Measurements from ENCODE around the gene AK5.

Gene AK5

GRCh38 chr1:77557053-77557452, 275.2 kb downstream of the AK5 start:
- H3K4me1 ChIP-seq (ENCODE audit: control insufficient read depth in 1 of 2, insufficient read depth in 1 of 2, low read depth in 1 of 2, low read length in 1 of 2), result peaks cover 11 to 17% of the 10 kb centered on the region in 2 experiments
- no peaks in the 10 kb centered on the region for H3K36me3 ChIP-seq
- H3K4me3 ChIP-seq (ENCODE audit: low read depth in 1 of 2, low read length in 1 of 2), result no peak overlapping the region

GRCh38 chr1:77558591-77559164, 276.9 kb downstream of the AK5 start:
- no peak overlapping the region for H3K27ac ChIP-seq
- TF ChIP-seq CTCF (IDR thresholded peaks at IDR 0.05), result no peak
- no peak overlapping the region for H3K4me3 ChIP-seq (ENCODE audit: low read depth in 1 of 2, low read length in 1 of 2)
- H3K27me3 ChIP-seq, result no peaks in the 10 kb centered on the region
- no peaks in the 10 kb centered on the region for H3K36me3 ChIP-seq
- peaks cover 11 to 17% of the 10 kb centered on the region in 2 experiments for H3K4me1 ChIP-seq (ENCODE audit: control insufficient read depth in 1 of 2, insufficient read depth in 1 of 2, low read depth in 1 of 2, low read length in 1 of 2)
- no peaks in the 10 kb centered on the region for H3K9me3 ChIP-seq

More at GRCh38 chr1:77557053-77557452, 275.2 kb downstream of the AK5 start:
- TF ChIP-seq CTCF (IDR thresholded peaks at IDR 0.05), result no peak
- no peak overlapping the region for H3K27ac ChIP-seq
- H3K9me3 ChIP-seq, result no peaks in the 10 kb centered on the region
- H3K27me3 ChIP-seq, result no peaks in the 10 kb centered on the region

DNA sequence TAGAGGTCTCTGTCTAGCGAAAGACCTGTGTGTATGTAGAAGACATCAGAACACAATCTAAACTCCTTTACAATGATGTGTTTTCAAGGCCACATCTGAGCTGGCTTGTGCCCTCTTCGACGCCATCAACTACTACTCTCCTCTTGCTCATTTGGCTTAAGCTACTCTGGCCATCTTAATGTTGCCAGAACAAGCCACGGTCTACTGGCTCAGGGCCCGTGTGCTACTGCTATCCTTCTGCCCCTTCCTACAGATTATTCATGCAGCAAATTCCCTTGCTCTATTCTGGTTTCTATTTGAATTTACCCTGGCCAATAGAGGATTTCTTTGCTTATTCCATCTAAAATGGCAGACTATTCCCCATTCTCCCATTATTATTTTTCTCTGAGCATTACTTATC, 278.9 kb downstream of the AK5 start:
- no peak overlapping the region for H3K4me3 ChIP-seq (ENCODE audit: low read depth in 1 of 2, low read length in 1 of 2)
- H3K36me3 ChIP-seq, result peaks cover 16% of the 10 kb centered on the region
- peaks cover 8 to 10% of the 10 kb centered on the region in 2 experiments for H3K4me1 ChIP-seq (ENCODE audit: control insufficient read depth in 1 of 2, insufficient read depth in 1 of 2, low read depth in 1 of 2, low read length in 1 of 2)
- TF ChIP-seq CTCF (IDR thresholded peaks at IDR 0.05), result no peak
- H3K9me3 ChIP-seq, result no peaks in the 10 kb centered on the region
- no peak overlapping the region for H3K27ac ChIP-seq
- H3K27me3 ChIP-seq, result no peaks in the 10 kb centered on the region

DNA sequence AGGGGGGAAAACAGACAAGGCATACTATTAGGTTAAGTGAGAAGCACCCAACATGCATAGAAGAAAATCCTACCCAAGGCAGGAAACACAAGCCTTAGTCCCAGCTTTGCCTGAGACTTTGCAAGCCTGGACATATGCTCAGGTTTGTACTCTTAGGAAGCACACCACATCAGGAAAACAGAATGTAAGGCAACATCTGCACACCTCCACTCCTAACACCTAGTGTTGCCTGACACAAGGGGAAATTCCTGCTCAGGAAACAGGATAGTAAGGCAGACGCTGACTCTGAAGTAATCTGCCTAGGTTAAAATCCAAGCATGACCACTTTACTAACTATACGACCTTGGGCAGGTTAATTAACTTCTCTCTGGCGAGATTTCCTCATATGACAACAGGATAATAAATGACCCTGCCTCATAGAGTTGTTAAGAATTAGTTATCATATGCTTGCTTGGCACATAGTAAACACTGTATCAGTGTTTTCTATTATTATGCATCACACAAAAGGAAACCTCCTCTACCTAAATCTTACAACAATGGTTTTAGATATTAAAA, 280.9 kb downstream of the AK5 start:
- no peaks in the 10 kb centered on the region for H3K27me3 ChIP-seq
- no peak overlapping the region for H3K4me3 ChIP-seq (ENCODE audit: low read depth in 1 of 2, low read length in 1 of 2)
- H3K27ac ChIP-seq, result no peak overlapping the region
- no peak for TF ChIP-seq CTCF (IDR thresholded peaks at IDR 0.05)
- H3K9me3 ChIP-seq, result no peaks in the 10 kb centered on the region
- peaks cover 35% of the 10 kb centered on the region for H3K36me3 ChIP-seq
- no peaks in the 10 kb centered on the region for H3K4me1 ChIP-seq (ENCODE audit: control insufficient read depth in 1 of 2, insufficient read depth in 1 of 2, low read depth in 1 of 2, low read length in 1 of 2)

DNA sequence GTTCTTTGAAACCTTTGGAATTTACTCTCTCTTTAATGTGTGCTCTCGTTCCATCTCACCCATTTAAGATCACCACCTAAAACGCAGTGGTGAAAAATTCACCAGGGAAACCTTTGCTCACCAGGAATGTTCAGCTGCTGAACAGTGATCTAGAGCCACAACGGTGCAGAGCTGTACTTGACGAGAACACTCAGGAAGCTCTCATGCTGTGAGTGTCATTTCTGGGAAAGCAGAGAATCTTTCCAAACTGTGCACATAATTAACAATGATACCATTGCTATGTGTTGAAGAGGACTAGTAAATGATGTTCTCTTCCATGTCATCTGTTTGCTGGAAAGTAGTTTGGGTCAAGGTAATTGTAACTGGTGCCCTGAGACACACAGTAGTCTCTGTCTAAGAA, 283.5 kb downstream of the AK5 start:
- no peaks in the 10 kb centered on the region for H3K9me3 ChIP-seq
- H3K4me3 ChIP-seq (ENCODE audit: low read depth in 1 of 2, low read length in 1 of 2), result no peak overlapping the region
- H3K27me3 ChIP-seq, result no peaks in the 10 kb centered on the region
- no peak overlapping the region for H3K27ac ChIP-seq
- TF ChIP-seq CTCF (IDR thresholded peaks at IDR 0.05), result no peak
- H3K4me1 ChIP-seq (ENCODE audit: control insufficient read depth in 1 of 2, insufficient read depth in 1 of 2, low read depth in 1 of 2, low read length in 1 of 2), result no peaks in the 10 kb centered on the region
- H3K36me3 ChIP-seq, result peaks cover 39% of the 10 kb centered on the region
